Right atrium auricular region (tissue), 2 donors: ENCODE data around the gene ZBTB7C. TPM values are rescaled to one million over a fixed set of nuclear protein-coding genes. Genes with fewer than 3 reads are reported as not detected.

Experiments
- DNase-seq: peaks from one replicate; pipeline ENCODE4 v3.0.0-alpha.2; 2019; ENCODE audit warnings: low spot score
- H3K27ac ChIP-seq, 2 donors: fragments of 200-600 bp; sonication (generic); 1 replicate in 1 of 2; 2 replicates in 1 of 2; pipeline ENCODE4 v1.5.1; 2016 to 2019
- H3K27me3 ChIP-seq, 2 donors: fragments of 200-600 bp; sonication (generic); one replicate each; pipeline versions ENCODE4 v1.5.1 to v1.6.0; 2017 to 2019
- H3K36me3 ChIP-seq: fragments of 200-600 bp; sonication (generic); one replicate; pipeline ENCODE4 v1.5.1; 2016
- H3K4me1 ChIP-seq, 2 donors: fragments of 200-600 bp; sonication (generic); one replicate each; pipeline versions ENCODE4 v1.5.1 to v1.6.0; 2017 to 2019
- H3K4me3 ChIP-seq, 2 donors: fragments of 200-600 bp; sonication (generic); 1 replicate in 1 of 2; 2 replicates in 1 of 2; pipeline ENCODE4 v1.5.1; 2017 to 2019; ENCODE audit warnings: mild to moderate bottlenecking in 1 of 2, moderate library complexity in 1 of 2
- H3K9me3 ChIP-seq, 2 donors: fragments of 200-600 bp; sonication (generic); one replicate each; pipeline ENCODE4 v1.5.1; 2019
- CTCF ChIP-seq, 2 donors: fragments of 200-600 bp; sonication (generic); IDR thresholded peaks; one replicate each; pipeline ENCODE4 v1.5.1; 2019; ENCODE audit warnings: antibody characterized with exemption in 2 of 2
- total RNA-seq, 2 donors: library from RNA; depleted of rRNA; stranded (reverse); fragments of >200 nt; gene quantifications; one replicate each; pipeline ENCODE4 v1.1.0, GENCODE V29; 2016

The ZBTB7C gene
- total RNA-seq, 2 donors from 2014 or later = 1.8 to 7.7 TPM

GRCh38 chr18:48078448-48078847, 330.7 kb downstream of the ZBTB7C start:
- no peaks in the 10 kb centered on the region for H3K36me3 ChIP-seq
- peaks cover 0 to 6% of the 10 kb centered on the region in 2 donors for H3K4me1 ChIP-seq
- H3K4me3 ChIP-seq = no peak overlapping the region
- no peak overlapping the region for H3K27ac ChIP-seq
- TF ChIP-seq CTCF (IDR thresholded peaks at IDR 0.05) = no peak
- no peaks in the 10 kb centered on the region for H3K9me3 ChIP-seq
- H3K27me3 ChIP-seq = no peaks in the 10 kb centered on the region
- no peak for DNase-seq

GRCh38 chr18:48077291-48077690, 331.9 kb downstream of the ZBTB7C start:
- no peaks in the 10 kb centered on the region for H3K9me3 ChIP-seq
- no peak for TF ChIP-seq CTCF (IDR thresholded peaks at IDR 0.05)
- peaks cover 0 to 10% of the 10 kb centered on the region in 2 donors for H3K4me1 ChIP-seq
- H3K36me3 ChIP-seq = no peaks in the 10 kb centered on the region
- H3K27me3 ChIP-seq = no peaks in the 10 kb centered on the region
- H3K4me3 ChIP-seq = no peak overlapping the region
- no peak for DNase-seq
- no peak overlapping the region for H3K27ac ChIP-seq

- Histone ChIP-seq H3K36me3 (no peaks in the 10 kb centered on the region), H3K9me3 (no peaks in the 10 kb centered on the region)
These were observed 332.7 kb downstream of the ZBTB7C start for GRCh38 chr18:48076461-48076860.

GRCh38 chr18:48075707-48076093, 333.5 kb downstream of the ZBTB7C start:
- Histone ChIP-seq H3K36me3 (no peaks in the 10 kb centered on the region), H3K9me3 (no peaks in the 10 kb centered on the region), H3K27me3 (no peaks in the 10 kb centered on the region), H3K4me1 (peaks cover 0 to 10% of the 10 kb centered on the region in 2 donors), H3K27ac (no peak overlapping the region), H3K4me3 (no peak overlapping the region)
- no peak for TF ChIP-seq CTCF (IDR thresholded peaks at IDR 0.05)
- no peak for DNase-seq

More at GRCh38 chr18:48076461-48076860, 332.7 kb downstream of the ZBTB7C start:
- no peak for DNase-seq
- no peak overlapping the region for H3K27ac ChIP-seq
- H3K4me1 ChIP-seq = peaks cover 0 to 10% of the 10 kb centered on the region in 2 donors
- no peak overlapping the region for H3K4me3 ChIP-seq
- no peaks in the 10 kb centered on the region for H3K27me3 ChIP-seq
- TF ChIP-seq CTCF (IDR thresholded peaks at IDR 0.05) = no peak

DNA sequence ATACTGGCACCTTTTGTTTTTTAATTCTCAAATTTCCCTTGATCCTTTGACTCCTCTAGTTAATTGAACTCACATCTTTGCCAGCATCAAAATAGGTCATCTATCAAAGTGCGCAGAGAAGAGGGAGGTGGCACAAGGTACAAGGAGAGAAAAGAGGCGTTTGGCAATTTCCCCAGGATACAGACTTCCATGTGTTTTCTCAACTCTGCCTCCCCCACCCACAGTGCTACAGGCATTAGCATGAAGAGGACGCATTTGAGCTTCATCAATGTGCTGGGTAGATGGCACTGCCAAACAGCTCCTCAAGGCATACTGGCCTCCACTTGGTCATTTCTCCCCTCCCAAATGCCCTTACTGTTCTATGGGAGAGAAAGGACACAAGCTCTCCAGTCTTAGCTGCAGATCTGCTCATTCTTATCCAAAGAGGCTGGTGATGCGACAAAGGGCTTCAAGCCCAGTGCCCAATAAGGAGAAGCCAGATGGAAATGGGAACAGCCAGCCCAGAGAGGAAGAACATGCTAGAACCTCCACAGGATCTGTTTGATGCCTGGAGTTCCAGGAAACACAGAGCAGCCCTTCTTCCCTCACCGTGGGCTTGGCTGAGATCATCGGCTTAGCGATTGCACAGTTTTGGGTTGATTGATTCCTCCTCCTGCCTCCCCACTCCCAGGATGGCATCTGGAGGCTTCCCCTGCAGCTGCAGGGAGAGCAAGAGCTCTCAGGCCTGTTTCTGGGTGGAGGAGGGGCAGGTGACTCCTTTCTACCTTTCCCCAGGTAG, 334.1 kb downstream of the ZBTB7C start:
- H3K27ac ChIP-seq = no peak overlapping the region
- no peak for TF ChIP-seq CTCF (IDR thresholded peaks at IDR 0.05)
- no peak overlapping the region for H3K4me3 ChIP-seq
- H3K9me3 ChIP-seq = no peaks in the 10 kb centered on the region
- H3K4me1 ChIP-seq = peaks cover 0 to 10% of the 10 kb centered on the region in 2 donors
- H3K27me3 ChIP-seq = no peaks in the 10 kb centered on the region
- no peaks in the 10 kb centered on the region for H3K36me3 ChIP-seq
- no peak for DNase-seq
